Esophagus squamous epithelium (tissue), 4 donors: ENCODE measurements around the gene PREP.

Experiments
- CTCF ChIP-seq, 6 experiments: fragments of 450-650 bp in 4 of 6; fragments of 200-600 bp in 2 of 6; sonication (generic) in 2 of 6; IDR thresholded peaks; one replicate each; pipeline ENCODE4 v1.5.1; 2016 to 2019; ENCODE audit warnings: antibody characterized with exemption in 6 of 6, mild to moderate bottlenecking in 4 of 6, moderate library complexity in 4 of 6
- POLR2A ChIP-seq, 4 donors: fragments of 450-650 bp; IDR thresholded peaks; one replicate each; pipeline ENCODE4 v1.6.1; 2017; ENCODE audit warnings: antibody characterized with exemption in 4 of 4, mild to moderate bottlenecking in 4 of 4, moderate library complexity in 3 of 4

DNA sequence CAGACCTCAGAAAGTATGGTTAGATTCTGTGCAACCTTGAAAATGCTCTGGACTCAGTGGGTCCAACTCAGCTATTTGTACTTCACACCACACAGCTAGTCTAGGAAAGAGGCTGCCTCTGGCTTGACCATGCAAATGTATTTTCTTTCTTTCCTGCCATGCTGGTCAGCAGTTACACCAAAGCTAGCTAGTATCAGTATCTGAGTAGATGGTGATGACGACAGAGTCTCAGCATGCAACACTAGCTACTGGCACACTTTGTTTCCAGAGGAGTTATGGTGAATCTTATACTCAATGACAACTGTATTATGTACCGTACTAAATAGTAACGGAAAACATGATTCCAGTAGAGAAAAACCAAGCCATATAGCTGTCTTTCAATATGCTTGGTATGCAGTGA is 126.5 kb downstream of the PREP start:
- TF ChIP-seq CTCF (IDR thresholded peaks at IDR 0.05) (no peak), POLR2A (IDR thresholded peaks at IDR 0.05) (no peak)
